Measurements from ENCODE around the gene MARCO.

- no peak for TF ChIP-seq CTCF (IDR thresholded peaks at IDR 0.05)
- no peak for TF ChIP-seq POLR2A (IDR thresholded peaks at IDR 0.05)
These were observed 25.3 kb downstream of the MARCO start for GRCh38 chr2:118967124-118967880.
